K562 (cell line): ENCODE measurements around the gene GGTLC3. TPM values are rescaled to one million over a fixed set of nuclear protein-coding genes. Genes with fewer than 3 reads are reported as not detected.
"Not testable (repeated sequence)": the region's sequence is repeated elsewhere in the genome, so short reads cannot be mapped to it uniquely, and the experiment has no call there.

Experiments used
- ATAC-seq: fragments of 200-7000 bp; cut with Tn5 transposase; 3 replicates; pipeline ENCODE4 v1.9.1; 2020; ENCODE audit warnings: moderate library complexity
- BruUV-seq: library from RNA; stranded (reverse); fragments of 400-500 nt; replicated peaks from 2 replicates; lab custom pipeline; 2021; lab: Mats Ljungman, UMichigan
- CTCF ChIA-PET: fragments of 300-600 bp; formaldehyde crosslinking; extraction: SDS; loops from one replicate; lab custom pipeline; 2021; ENCODE audit warnings: low intra/inter-chr PET ratio; lab: Yijun Ruan, JAX
- POLR2A ChIA-PET: fragments of 300-600, 350-650 bp; sonication (Branson Sonifier 250); formaldehyde crosslinking; extraction: SDS; loops from one replicate; lab custom pipeline; 2021; ENCODE audit warnings: antibody characterized with exemption, inconsistent platforms; lab: Yijun Ruan, JAX
- DNase-seq, 4 experiments: peaks; one replicate each; pipeline versions ENCODE4 v3.0.0 to v3.0.0-alpha.2; 2011 to 2018; ENCODE audit warnings: low spot score in 3 of 4, mixed read lengths in 3 of 4; ENCODE audit errors: extremely low read depth in 1 of 4
- FAIRE-seq: peaks from 2 replicates; lab custom pipeline; 2011; peaks lifted over from hg19 to GRCh38; lab: Jason Lieb, UNC
- H2AFZ ChIP-seq: 2 replicates; pipeline ENCODE4 v1.6.0; 2011; ENCODE audit warnings: low read depth, low read length, control low read depth, inconsistent platforms
- H3K27ac ChIP-seq: fragments of 200-600 bp; 3 replicates; pipeline ENCODE4 v1.8.0; 2011; ENCODE audit warnings: low read depth, mild to moderate bottlenecking, control low read depth, inconsistent platforms, low read length, moderate library complexity, mixed read lengths; ENCODE audit errors: extremely low read depth
- H3K27me3 ChIP-seq, 2 experiments: fragments of 300-600 bp in 1 of 2; 2 replicates in 1 of 2; 3 replicates in 1 of 2; pipeline versions ENCODE4 v1.6.0 to v1.8.0; 2011; ENCODE audit warnings: inconsistent platforms in 2 of 2, low read length in 2 of 2, mild to moderate bottlenecking in 1 of 2, mixed read lengths in 1 of 2, moderate library complexity in 1 of 2; ENCODE audit not compliant: control insufficient read depth in 2 of 2, insufficient read depth in 2 of 2
- H3K36me3 ChIP-seq: fragments of 300-600 bp; 3 replicates; pipeline ENCODE4 v1.8.0; 2011; ENCODE audit warnings: mild to moderate bottlenecking, low read length, inconsistent platforms; ENCODE audit not compliant: control insufficient read depth, insufficient read depth
- H3K4me1 ChIP-seq, 2 experiments: fragments of 200-600 bp in 1 of 2; replicated peaks in 1 of 2; 2 replicates in 1 of 2; 3 replicates in 1 of 2; pipeline versions ENCODE4 v1.5.1 to v1.8.0; 2011; ENCODE audit warnings: inconsistent platforms in 2 of 2, low read length in 2 of 2, mild to moderate bottlenecking in 1 of 2, mixed read lengths in 1 of 2, moderate library complexity in 1 of 2; ENCODE audit not compliant: control insufficient read depth in 2 of 2, insufficient read depth in 2 of 2
- H3K4me2 ChIP-seq: 2 replicates; pipeline ENCODE4 v1.6.1; 2011; ENCODE audit warnings: low read length, control low read depth, inconsistent platforms, mixed read lengths; ENCODE audit not compliant: insufficient read depth
- H3K4me3 ChIP-seq: fragments of 200-600 bp; sonication (generic), shearing (Covaris generic); 2 replicates; pipeline ENCODE4 v1.5.1; 2016; ENCODE audit warnings: control low read depth, inconsistent platforms
- H3K79me2 ChIP-seq: fragments of 200-600 bp; 3 replicates; pipeline ENCODE4 v1.8.0; 2011; ENCODE audit warnings: low read length, inconsistent platforms; ENCODE audit not compliant: control insufficient read depth, insufficient read depth
- H3K9ac ChIP-seq, 2 experiments: 2 replicates each; pipeline versions ENCODE4 v1.6.0 to v1.6.1; 2011; ENCODE audit warnings: low read depth in 2 of 2, low read length in 2 of 2, control low read depth in 1 of 2, inconsistent platforms in 1 of 2, mild to moderate bottlenecking in 1 of 2, mixed read lengths in 1 of 2; ENCODE audit not compliant: insufficient read depth in 1 of 2
- H3K9me1 ChIP-seq: one replicate; pipeline ENCODE4 v1.6.0; 2011; ENCODE audit warnings: inconsistent platforms, mild to moderate bottlenecking, low read length, moderate library complexity; ENCODE audit not compliant: control insufficient read depth, insufficient read depth
- H3K9me3 ChIP-seq: replicated peaks from 2 replicates; pipeline ENCODE4 v1.5.1; 2011; ENCODE audit warnings: low read depth, low read length, inconsistent platforms; ENCODE audit not compliant: control insufficient read depth, insufficient read depth
- H4K20me1 ChIP-seq: replicated peaks from 2 replicates; pipeline ENCODE4 v1.6.1; 2011; ENCODE audit warnings: low read length, inconsistent platforms, mixed read lengths; ENCODE audit not compliant: control insufficient read depth, insufficient read depth
- NFIC ChIP-seq: fragments of 450-650 bp; IDR thresholded peaks from 2 replicates; pipeline ENCODE4 v1.6.1; 2017; ENCODE audit warnings: mild to moderate bottlenecking, inconsistent platforms
- WGBS: fragments of 100-300 bp; shearing (Covaris generic); methylation state at CpG from one replicate; pipeline ENCODE4 v1.1.6; 2016; ENCODE audit warnings: low coverage, mixed read lengths; ENCODE audit not compliant: insufficient coverage; ENCODE audit errors: missing lambda C conversion rate; 5-methylcytosine and 5-hydroxymethylcytosine counted together
- in situ Hi-C: fragments of 300-500 bp; cut with MboI; formaldehyde crosslinking; loops from 4 replicates; pipeline ENCODE4 v1.15.0; 2018; ENCODE audit warnings: inconsistent platforms, mixed read lengths
- intact Hi-C: fragments of 100-400 bp; cut with micrococcal nuclease; formaldehyde crosslinking; loops from 2 replicates; pipeline ENCODE4 v1.14.2; 2022
- polyA plus RNA-seq, 8 experiments: library from polyadenylated mRNA; depleted of rRNA in 4 of 8; stranded (reverse) in 5 of 8; unstranded in 3 of 8; fragments of >200 nt; fragmentation: Nextera tagmentation in 2 of 8; fragmentation: Illumina TruSeq in 1 of 8; extraction: Ambion mirVana in 2 of 8; extraction: Trizol in 1 of 8; gene quantifications; 2 replicates each; pipeline versions ENCODE4 v1.2.1 to v1.2.3, GENCODE V29; 2011 to 2014; ENCODE audit warnings: inconsistent platforms in 1 of 8, missing spikeins in 1 of 8
- total RNA-seq, 7 experiments: library from RNA; depleted of rRNA in 6 of 7; stranded (reverse); fragments of >200 nt in 6 of 7; fragmentation: Illumina TruSeq in 2 of 7; extraction: Trizol in 2 of 7; gene quantifications; 2 replicates each; pipeline versions ENCODE4 v1.2.1 to v1.2.3, GENCODE V29; 2011 to 2021; ENCODE audit warnings: low replicate concordance in 1 of 7

GGTLC3 gene
- total and polyA plus RNA-seq, 9 of the 15 experiments (the other 6 are each of a cell fraction or from before 2014, with no cell fraction given), result not detected

DNA sequence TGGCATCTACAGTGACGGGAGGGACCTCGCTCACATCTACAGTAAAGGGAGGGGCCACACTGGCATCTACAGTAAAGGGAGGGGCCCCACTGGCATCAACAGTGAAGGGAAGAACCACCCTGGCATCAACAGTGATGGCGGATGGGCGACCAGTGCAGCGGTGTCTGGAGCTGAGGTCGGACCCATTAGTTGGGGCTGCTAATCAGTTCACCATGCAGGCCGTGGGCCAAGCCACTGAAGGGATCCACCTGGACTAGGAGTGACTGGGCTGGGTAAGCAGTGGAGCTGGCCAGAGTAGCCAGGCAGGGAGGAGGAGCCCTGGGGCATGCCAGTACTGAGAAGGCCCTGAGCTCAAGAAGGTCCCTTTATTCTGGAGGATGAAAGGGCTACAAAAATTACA lies 33.1 kb upstream of the GGTLC3 start:
- ATAC-seq, H3K79me2 ChIP-seq, H3K4me1 ChIP-seq, intact Hi-C loops, FAIRE-seq, H3K9me1 ChIP-seq, H2AFZ ChIP-seq, H3K4me2 ChIP-seq, H3K27me3 ChIP-seq, in situ Hi-C loops, H3K4me3 ChIP-seq, BruUV-seq, DNase-seq, H3K27ac ChIP-seq, H3K36me3 ChIP-seq, H4K20me1 ChIP-seq, POLR2A ChIA-PET, CTCF ChIA-PET, H3K9me3 ChIP-seq, H3K9ac ChIP-seq: not testable (repeated sequence)
- 59% methylated on average over 2 of the region's 7 CpGs for WGBS

DNA sequence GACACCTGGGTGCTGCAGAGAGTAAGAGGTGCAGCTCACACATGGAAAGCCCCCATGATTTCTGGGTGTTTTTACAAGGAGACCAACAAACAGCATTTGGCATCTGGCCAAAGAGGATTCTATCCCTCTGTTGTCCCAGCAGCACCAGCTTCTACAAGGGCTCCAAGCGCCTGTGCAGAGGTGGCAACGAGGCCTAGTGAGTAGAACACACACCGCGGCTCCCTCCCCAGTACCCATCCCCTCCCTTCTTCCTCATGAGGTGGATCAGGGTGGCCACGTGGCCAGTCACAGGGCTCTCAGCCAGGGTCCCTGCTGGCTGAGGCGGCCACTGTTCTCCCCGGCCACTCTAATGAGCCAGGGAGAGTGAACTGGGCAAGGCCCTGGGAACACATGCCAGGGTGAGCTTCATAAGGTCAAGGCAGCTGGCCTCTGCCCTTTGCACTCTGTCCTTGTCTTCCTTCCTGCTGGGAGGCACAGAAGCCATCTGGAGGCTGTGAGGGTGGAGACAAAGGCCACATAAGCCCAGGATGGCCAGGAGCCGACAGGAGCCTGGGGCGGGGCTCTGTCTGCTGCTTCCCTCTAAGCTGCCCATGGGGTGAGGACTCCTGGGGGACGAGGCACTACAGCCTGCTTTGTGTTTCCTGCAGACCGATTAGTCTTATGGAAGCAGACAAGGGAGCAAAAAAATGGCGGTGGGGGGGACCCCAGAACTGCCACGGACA lies 31.7 kb upstream of the GGTLC3 start:
- H3K27me3 ChIP-seq, FAIRE-seq, H3K4me3 ChIP-seq, H3K9ac ChIP-seq, POLR2A ChIA-PET, H4K20me1 ChIP-seq, CTCF ChIA-PET, H3K4me1 ChIP-seq, H3K27ac ChIP-seq, H3K9me3 ChIP-seq, H3K36me3 ChIP-seq, DNase-seq, ATAC-seq, H3K79me2 ChIP-seq, H3K9me1 ChIP-seq, H3K4me2 ChIP-seq, intact Hi-C loops, H2AFZ ChIP-seq, BruUV-seq: not testable (repeated sequence)
- in situ Hi-C loops, result loop anchor here (25.0 kb wide), 1 partner anchor 1863 kb away; no protein-coding TSS in a partner anchor
- WGBS, result 73% methylated on average over 8 of the region's 13 CpGs
- TF ChIP-seq NFIC, result peak; percentile 57

DNA sequence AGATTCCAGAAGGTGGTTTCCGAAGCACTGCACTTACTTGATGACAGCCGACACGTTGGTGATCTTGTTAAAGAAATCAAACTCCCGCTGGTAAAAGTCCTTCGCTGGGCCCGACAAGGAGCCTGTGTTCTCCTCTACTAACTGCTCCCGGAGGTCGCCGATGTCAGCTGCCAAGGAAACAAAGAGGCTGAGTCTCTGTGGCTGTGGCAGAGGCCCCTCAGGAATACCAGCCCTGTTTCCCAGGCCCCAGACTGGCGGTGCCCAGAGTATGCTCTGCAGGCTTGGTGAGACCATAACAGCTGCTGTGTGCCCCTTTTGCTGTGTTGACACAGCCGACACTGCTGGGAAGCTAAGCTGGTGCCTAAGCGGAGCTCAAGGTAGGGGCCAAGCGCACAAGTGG lies 26.7 kb upstream of the GGTLC3 start:
- intact Hi-C loops, H3K79me2 ChIP-seq, H3K9me1 ChIP-seq, H3K4me3 ChIP-seq, H3K27me3 ChIP-seq, H3K9ac ChIP-seq, FAIRE-seq, H3K4me2 ChIP-seq, H3K27ac ChIP-seq, H4K20me1 ChIP-seq, H3K36me3 ChIP-seq, H3K4me1 ChIP-seq, CTCF ChIA-PET, POLR2A ChIA-PET, H3K9me3 ChIP-seq, BruUV-seq, H2AFZ ChIP-seq, ATAC-seq, DNase-seq: not testable (repeated sequence)
- WGBS, result no CpG with 5 or more reads among the region's 13 CpGs
- in situ Hi-C loops, result loop anchor here (25.0 kb wide), 1 partner anchor 1868 kb away; no protein-coding TSS in a partner anchor
